ENCODE data around the gene MAP3K13. TPM values are rescaled to one million over a fixed set of nuclear protein-coding genes. Genes with fewer than 3 reads are reported as not detected.
"Not testable (repeated sequence)": the region's sequence is repeated elsewhere in the genome, so short reads cannot be mapped to it uniquely, and the experiment has no call there.

The MAP3K13 gene
- total and polyA plus RNA-seq, 12 donors, result 30.1 to 66.0 (median 46.4) TPM

DNA sequence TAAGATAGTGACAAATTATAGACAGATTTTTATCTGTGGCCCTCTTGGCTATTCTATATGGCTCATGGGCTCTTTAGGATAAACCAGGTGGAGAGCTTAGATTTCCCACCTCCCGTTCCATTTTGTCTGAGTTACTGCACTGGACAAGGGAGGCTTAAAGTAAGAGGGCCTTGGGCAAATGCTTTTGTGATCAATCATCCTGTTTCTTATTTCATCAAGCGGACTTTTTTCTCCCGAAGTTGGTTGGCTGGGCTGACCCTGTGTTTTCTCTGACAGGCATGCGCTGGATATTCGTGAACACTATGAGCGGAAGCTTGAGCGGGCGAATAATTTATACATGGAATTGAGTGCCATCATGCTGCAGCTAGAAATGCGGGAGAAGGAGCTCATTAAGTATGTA is 102.5 kb downstream of the MAP3K13 start:
- TF ChIP-seq POLR2A (IDR thresholded peaks at IDR 0.05), result no peak
- TF ChIP-seq, protein P1, sequence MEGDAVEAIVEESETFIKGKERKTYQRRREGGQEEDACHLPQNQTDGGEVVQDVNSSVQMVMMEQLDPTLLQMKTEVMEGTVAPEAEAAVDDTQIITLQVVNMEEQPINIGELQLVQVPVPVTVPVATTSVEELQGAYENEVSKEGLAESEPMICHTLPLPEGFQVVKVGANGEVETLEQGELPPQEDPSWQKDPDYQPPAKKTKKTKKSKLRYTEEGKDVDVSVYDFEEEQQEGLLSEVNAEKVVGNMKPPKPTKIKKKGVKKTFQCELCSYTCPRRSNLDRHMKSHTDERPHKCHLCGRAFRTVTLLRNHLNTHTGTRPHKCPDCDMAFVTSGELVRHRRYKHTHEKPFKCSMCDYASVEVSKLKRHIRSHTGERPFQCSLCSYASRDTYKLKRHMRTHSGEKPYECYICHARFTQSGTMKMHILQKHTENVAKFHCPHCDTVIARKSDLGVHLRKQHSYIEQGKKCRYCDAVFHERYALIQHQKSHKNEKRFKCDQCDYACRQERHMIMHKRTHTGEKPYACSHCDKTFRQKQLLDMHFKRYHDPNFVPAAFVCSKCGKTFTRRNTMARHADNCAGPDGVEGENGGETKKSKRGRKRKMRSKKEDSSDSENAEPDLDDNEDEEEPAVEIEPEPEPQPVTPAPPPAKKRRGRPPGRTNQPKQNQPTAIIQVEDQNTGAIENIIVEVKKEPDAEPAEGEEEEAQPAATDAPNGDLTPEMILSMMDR (IDR thresholded peaks at IDR 0.05), result no peak
- H3K36me3 ChIP-seq (replicated peaks in 1 of 2), result peaks cover 0 to 48% of the 10 kb centered on the region in 2 donors
- H3K9me3 ChIP-seq (replicated peaks in 1 of 3), result no peaks in the 10 kb centered on the region
- H3K27ac ChIP-seq, result no peak overlapping the region
- WGBS, 4 donors, result 88 to 93% (median 90%) methylated on average over 9 of the region's 9 CpGs
- no peaks in the 10 kb centered on the region for H3K27me3 ChIP-seq
- H3K4me3 ChIP-seq, result no peak overlapping the region
- intact Hi-C loops (cut with DNase I), result no loop called here
- DNase-seq, result no peak
- no peaks in the 10 kb centered on the region for H3K4me1 ChIP-seq (replicated peaks in 1 of 2)

DNA sequence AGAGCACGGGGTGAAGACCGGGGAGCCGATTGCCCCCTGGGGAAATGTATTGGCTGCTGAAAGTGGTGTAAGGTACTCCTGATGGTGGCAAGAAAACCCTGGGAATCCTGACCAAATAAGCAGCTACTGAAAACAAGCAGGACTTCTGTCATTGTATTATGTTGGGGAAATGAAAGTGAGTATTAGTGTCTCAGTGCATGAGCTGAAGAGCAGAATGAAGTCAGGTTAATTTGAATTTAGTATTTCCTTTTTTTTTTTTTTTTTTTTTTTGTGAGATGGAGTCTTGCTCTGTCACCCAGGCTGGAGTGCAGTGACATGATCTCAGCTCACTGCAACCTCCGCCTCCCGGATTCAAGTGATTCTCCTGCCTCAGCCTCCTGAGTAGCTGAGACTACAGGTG is 103.2 kb downstream of the MAP3K13 start:
- H3K27me3 ChIP-seq; DNase-seq; intact Hi-C loops (cut with DNase I); H3K4me1 ChIP-seq (replicated peaks in 1 of 2); H3K4me3 ChIP-seq; H3K27ac ChIP-seq; H3K9me3 ChIP-seq (replicated peaks in 1 of 3): not testable (repeated sequence)
- 86 to 93% (median 89%) methylated on average over 5 of the region's 5 CpGs for WGBS, 4 donors
- H3K36me3 ChIP-seq (replicated peaks in 1 of 2), result peaks cover 0 to 48% of the 10 kb centered on the region in 2 donors

DNA sequence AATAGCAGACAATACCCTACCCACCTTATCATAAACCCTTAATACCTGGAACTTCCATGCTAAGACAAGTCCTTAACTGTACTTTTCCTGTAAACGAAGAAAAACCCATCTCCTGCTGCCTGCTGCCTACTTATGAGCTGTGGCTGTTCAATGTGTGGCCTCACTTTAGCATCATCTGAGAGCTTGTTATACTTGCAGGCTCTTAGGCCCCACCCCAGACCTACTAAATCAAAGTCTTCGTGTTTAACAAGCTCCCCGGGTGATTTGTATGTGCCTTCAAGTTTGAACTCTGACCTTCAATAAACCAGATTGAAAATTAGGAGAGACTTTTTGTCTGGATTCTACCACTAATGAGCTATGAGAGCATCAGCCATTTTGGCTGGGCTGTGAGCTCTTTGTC is 106.6 kb downstream of the MAP3K13 start:
- Histone ChIP-seq H3K27me3 (no peaks in the 10 kb centered on the region), H3K9me3 (replicated peaks in 1 of 3) (no peaks in the 10 kb centered on the region), H3K27ac (no peak overlapping the region), H3K36me3 (replicated peaks in 1 of 2) (peaks cover 0 to 56% of the 10 kb centered on the region in 2 donors), H3K4me3 (no peak overlapping the region), H3K4me1 (replicated peaks in 1 of 2) (peaks cover 3 to 4% of the 10 kb centered on the region in 2 donors)
- 63 to 74% (median 67%) methylated on average over 3 of the region's 3 CpGs for WGBS, 4 donors
- TF ChIP-seq POLR2A (IDR thresholded peaks at IDR 0.05), result no peak
- TF ChIP-seq, protein P1 (IDR thresholded peaks at IDR 0.05), result no peak
- DNase-seq, result no peak
- intact Hi-C loops (cut with DNase I), result no loop called here

DNA sequence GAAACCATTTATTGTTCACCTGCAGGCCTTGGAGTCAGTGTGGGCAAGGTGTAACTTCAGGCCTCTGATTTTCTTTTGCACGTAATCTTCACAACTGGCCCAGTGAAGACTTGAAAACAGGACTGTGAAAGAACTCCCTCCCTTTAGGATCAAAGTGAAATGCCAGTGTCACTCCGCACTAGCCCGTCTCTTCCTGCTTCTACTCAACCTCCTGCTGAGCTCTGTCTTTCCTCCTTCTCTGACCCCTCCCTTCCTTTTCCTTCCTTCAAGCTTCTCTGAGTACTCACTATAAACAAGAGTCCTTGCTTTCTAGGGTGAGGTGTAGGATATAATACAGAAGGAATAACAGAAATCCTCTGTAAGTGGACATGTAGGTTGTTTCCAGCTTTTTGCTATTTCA is 107.4 kb downstream of the MAP3K13 start:
- Histone ChIP-seq H3K4me1 (replicated peaks in 1 of 2) (peaks cover 3 to 4% of the 10 kb centered on the region in 2 donors), H3K36me3 (replicated peaks in 1 of 2) (peaks cover 0 to 57% of the 10 kb centered on the region in 2 donors), H3K9me3 (replicated peaks in 1 of 3) (no peaks in the 10 kb centered on the region), H3K27ac (no peak overlapping the region), H3K4me3 (no peak overlapping the region), H3K27me3 (no peaks in the 10 kb centered on the region)
- DNase-seq, result no peak
- 82 to 90% (median 86%) methylated on average over 3 of the region's 3 CpGs for WGBS, 4 donors
- intact Hi-C loops (cut with DNase I), result no loop called here
- TF ChIP-seq, protein P1 (IDR thresholded peaks at IDR 0.05), result no peak
- no peak for TF ChIP-seq POLR2A (IDR thresholded peaks at IDR 0.05)

DNA sequence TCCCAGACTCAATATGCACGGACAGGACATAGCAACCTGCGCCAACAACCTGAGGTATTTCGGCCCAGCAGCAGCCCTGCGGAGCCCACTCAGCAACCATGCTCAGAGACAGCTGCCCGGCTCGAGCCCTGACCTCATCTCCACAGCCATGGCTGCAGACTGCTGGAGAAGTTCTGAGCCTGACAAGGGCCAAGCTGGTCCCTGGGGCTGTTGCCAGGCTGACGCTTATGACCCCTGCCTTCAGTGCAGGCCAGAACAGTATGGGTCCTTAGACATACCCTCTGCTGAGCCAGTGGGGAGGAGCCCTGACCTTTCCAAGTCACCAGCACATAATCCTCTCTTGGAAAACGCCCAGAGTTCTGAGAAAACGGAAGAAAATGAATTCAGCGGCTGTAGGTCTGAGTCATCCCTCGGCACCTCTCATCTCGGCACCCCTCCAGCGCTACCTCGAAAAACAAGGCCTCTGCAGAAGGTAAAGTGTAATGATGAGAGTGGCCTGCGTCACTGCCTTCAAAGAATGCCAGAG is 110.4 kb downstream of the MAP3K13 start:
- peak overlapping the region in 4 of 5 donors; percentile 43 to 78 (median 62) for H3K27ac ChIP-seq
- H3K4me1 ChIP-seq (replicated peaks in 1 of 2), result peaks cover 3 to 4% of the 10 kb centered on the region in 2 donors
- no peaks in the 10 kb centered on the region for H3K9me3 ChIP-seq (replicated peaks in 1 of 3)
- intact Hi-C loops (cut with DNase I), result no loop called here
- H3K4me3 ChIP-seq, result no peak overlapping the region
- WGBS, 4 donors, result 51 to 62% (median 55%) methylated on average over 13 to 15 of the region's 15 CpGs
- H3K27me3 ChIP-seq, result no peaks in the 10 kb centered on the region
- H3K36me3 ChIP-seq (replicated peaks in 1 of 2), result peaks cover 0 to 30% of the 10 kb centered on the region in 2 donors
- peak in 1 of 2 donors; percentile 22 for TF ChIP-seq POLR2A (IDR thresholded peaks at IDR 0.05)
- TF ChIP-seq, protein P1 (IDR thresholded peaks at IDR 0.05), result no peak
- DNase-seq, result peak; percentile 84 to 92 (median 90)

DNA sequence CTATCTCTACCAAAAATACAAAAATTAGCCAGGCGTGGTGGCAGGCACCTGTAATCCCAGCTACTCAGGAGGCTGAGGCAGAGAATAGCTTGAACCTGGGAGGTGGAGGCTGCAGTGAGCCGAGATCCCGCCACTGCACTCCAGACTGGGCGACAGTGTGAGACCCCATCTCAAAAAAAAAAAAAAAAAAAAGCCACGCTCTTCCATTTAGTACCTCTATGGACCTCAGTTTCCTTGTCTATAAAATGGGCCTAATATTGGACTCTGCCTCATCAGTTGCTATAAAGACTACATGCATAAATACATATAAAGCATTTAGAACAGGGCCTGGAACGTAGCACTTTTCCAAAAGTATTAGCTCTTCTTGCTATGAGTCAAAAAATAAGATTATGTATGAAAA is 112.0 kb downstream of the MAP3K13 start:
- peaks cover 0 to 19% of the 10 kb centered on the region in 2 donors for H3K36me3 ChIP-seq (replicated peaks in 1 of 2)
- DNase-seq; H3K9me3 ChIP-seq (replicated peaks in 1 of 3); H3K27ac ChIP-seq; intact Hi-C loops (cut with DNase I); H3K4me3 ChIP-seq; H3K4me1 ChIP-seq (replicated peaks in 1 of 2); H3K27me3 ChIP-seq: not testable (repeated sequence)
- 81 to 100% (median 97%) methylated on average over 6 of the region's 6 CpGs for WGBS, 4 donors

All from adrenal gland (tissue), 12 donors.